Uterus (tissue), 4 donors: ENCODE results near the gene C14orf132. TPM values are rescaled to one million over a fixed set of nuclear protein-coding genes. Genes with fewer than 3 reads are reported as not detected.
A peak's percentile ranks its signal among the peaks of the same experiment; 100 is the strongest.

Experiments
- DNase-seq, 2 donors: peaks; one replicate each; pipeline ENCODE4 v3.0.0-alpha.2; 2019 to 2020
- H3K27ac ChIP-seq, 2 donors: fragments of 200-600 bp; sonication (generic); 1 replicate in 1 of 2; 2 replicates in 1 of 2; pipeline ENCODE4 v1.5.1; 2016 to 2018
- H3K27me3 ChIP-seq, 2 donors: fragments of 200-600 bp; sonication (generic); one replicate each; pipeline ENCODE4 v1.5.1; 2018 to 2019; ENCODE audit warnings: control low read depth in 1 of 2
- H3K36me3 ChIP-seq, 2 donors: fragments of 200-600 bp; sonication (generic); one replicate each; pipeline ENCODE4 v1.5.1; 2019; ENCODE audit warnings: control low read depth in 1 of 2
- H3K4me1 ChIP-seq, 2 donors: fragments of 200-600 bp; sonication (generic); one replicate each; pipeline ENCODE4 v1.5.1; 2018 to 2019; ENCODE audit warnings: control low read depth in 1 of 2
- H3K4me3 ChIP-seq, 2 donors: fragments of 200-600 bp; sonication (generic); 1 replicate in 1 of 2; 2 replicates in 1 of 2; pipeline ENCODE4 v1.5.1; 2018 to 2019; ENCODE audit warnings: mild to moderate bottlenecking in 1 of 2
- H3K9me3 ChIP-seq, 2 donors: fragments of 200-600 bp; sonication (generic); one replicate each; pipeline ENCODE4 v1.5.1; 2019; ENCODE audit warnings: control low read depth in 1 of 2
- CTCF ChIP-seq, 4 experiments: fragments of 200-600 bp in 2 of 4; fragments of 450-650 bp in 2 of 4; sonication (generic) in 2 of 4; IDR thresholded peaks; one replicate each; pipeline ENCODE4 v1.5.1; 2016 to 2019; ENCODE audit warnings: antibody characterized with exemption in 4 of 4, mild to moderate bottlenecking in 2 of 4, moderate library complexity in 1 of 4
- POLR2A ChIP-seq, 2 donors: fragments of 450-650 bp; IDR thresholded peaks; one replicate each; pipeline ENCODE4 v1.6.1; 2016; ENCODE audit warnings: antibody characterized with exemption in 2 of 2, mild to moderate bottlenecking in 1 of 2, moderate library complexity in 1 of 2
- intact Hi-C: fragments of 100-400 bp; cut with DNase I; formaldehyde crosslinking; loops from one replicate; pipeline ENCODE4 v1.15.1; 2023; ENCODE audit warnings: low total_unique reads
- total RNA-seq, 4 donors: library from RNA; depleted of rRNA in 3 of 4; stranded (reverse); fragments of >200 nt in 3 of 4; gene quantifications; one replicate each; pipeline versions ENCODE4 v1.1.0 to v1.2.4, GENCODE V29; 2014 to 2023
- donor health status: DM: yes; HTN: yes; CAD: no.

C14orf132 gene
- total RNA-seq, 4 donors from 2014 or later = 10.5 to 60.1 (median 16.0) TPM

- H3K4me1 ChIP-seq = peaks cover 0 to 18% of the 10 kb centered on the region in 2 donors
- H3K36me3 ChIP-seq = no peaks in the 10 kb centered on the region
- TF ChIP-seq CTCF (IDR thresholded peaks at IDR 0.05) (peak in 1 of 4 experiments; percentile 15), POLR2A (IDR thresholded peaks at IDR 0.05) (no peak)
- intact Hi-C loops = no loop called here
- peak overlapping the region; percentile 79 to 84 for H3K27ac ChIP-seq
- H3K4me3 ChIP-seq = peak overlapping the region; percentile 67 to 73
- no peaks in the 10 kb centered on the region for H3K9me3 ChIP-seq
- H3K27me3 ChIP-seq = no peaks in the 10 kb centered on the region
- DNase-seq = peak; percentile 34 to 37
Measured at GRCh38 chr14:96039633-96040311, 610 bp downstream of the C14orf132 start.

GRCh38 chr14:96040828-96041371, 1.7 kb downstream of the C14orf132 start:
- no peak for DNase-seq
- peak overlapping the region; percentile 79 to 84 for H3K27ac ChIP-seq
- peak overlapping the region; percentile 67 to 73 for H3K4me3 ChIP-seq
- H3K9me3 ChIP-seq = no peaks in the 10 kb centered on the region
- intact Hi-C loops = no loop called here
- H3K4me1 ChIP-seq = peaks cover 0 to 18% of the 10 kb centered on the region in 2 donors
- TF ChIP-seq CTCF (IDR thresholded peaks at IDR 0.05) = no peak
- no peak for TF ChIP-seq POLR2A (IDR thresholded peaks at IDR 0.05)
- no peaks in the 10 kb centered on the region for H3K27me3 ChIP-seq
- no peaks in the 10 kb centered on the region for H3K36me3 ChIP-seq

- Histone ChIP-seq H3K27me3 (no peaks in the 10 kb centered on the region), H3K9me3 (no peaks in the 10 kb centered on the region), H3K4me1 (peaks cover 0 to 18% of the 10 kb centered on the region in 2 donors), H3K27ac (peak overlapping the region in 1 of 2 donors; percentile 35), H3K4me3 (no peak overlapping the region), H3K36me3 (no peaks in the 10 kb centered on the region)
- DNase-seq = no peak
- TF ChIP-seq CTCF (IDR thresholded peaks at IDR 0.05) = no peak
- no peak for TF ChIP-seq POLR2A (IDR thresholded peaks at IDR 0.05)
- intact Hi-C loops = no loop called here
Measured at GRCh38 chr14:96042248-96042930, 3.2 kb downstream of the C14orf132 start.

- Histone ChIP-seq H3K27ac (no peak overlapping the region), H3K9me3 (no peaks in the 10 kb centered on the region), H3K4me3 (no peak overlapping the region), H3K36me3 (no peaks in the 10 kb centered on the region), H3K27me3 (no peaks in the 10 kb centered on the region), H3K4me1 (peaks cover 5 to 10% of the 10 kb centered on the region in 2 donors)
- TF ChIP-seq CTCF (IDR thresholded peaks at IDR 0.05) = no peak
- no peak for TF ChIP-seq POLR2A (IDR thresholded peaks at IDR 0.05)
- intact Hi-C loops = no loop called here
- no peak for DNase-seq
Measured at GRCh38 chr14:96046630-96047029, 7.5 kb downstream of the C14orf132 start.

- TF ChIP-seq POLR2A (IDR thresholded peaks at IDR 0.05) (no peak), CTCF (IDR thresholded peaks at IDR 0.05) (no peak)
- Histone ChIP-seq H3K4me3 (no peak overlapping the region), H3K9me3 (no peaks in the 10 kb centered on the region), H3K4me1 (peaks cover 5 to 7% of the 10 kb centered on the region in 2 donors), H3K27me3 (no peaks in the 10 kb centered on the region), H3K27ac (no peak overlapping the region), H3K36me3 (no peaks in the 10 kb centered on the region)
- no peak for DNase-seq
- intact Hi-C loops = no loop called here
Measured at GRCh38 chr14:96047101-96047500, 7.9 kb downstream of the C14orf132 start.
